Cardiac fibroblast (primary cell): ENCODE results near the gene IGF2BP2.

ENCODE experiments used
- DNase-seq, 2 donors: peaks; one replicate each; pipeline versions ENCODE4 v3.0.0 to v3.0.0-alpha.2; 2010; ENCODE audit warnings: low read depth in 2 of 2
- H3K4me3 ChIP-seq, 2 donors: replicated peaks in 1 of 2; 1 replicate in 1 of 2; 2 replicates in 1 of 2; pipeline ENCODE4 v1.5.1; 2011; ENCODE audit warnings: low read depth in 2 of 2, low read length in 2 of 2, mild to moderate bottlenecking in 2 of 2, moderate library complexity in 1 of 2
- TF ChIP-seq, protein P1 (sequence below): IDR thresholded peaks from one replicate; pipeline ENCODE4 v1.5.1; 2011; ENCODE audit warnings: low read depth, mild to moderate bottlenecking, low read length, inconsistent platforms

IGF2BP2 gene

DNA sequence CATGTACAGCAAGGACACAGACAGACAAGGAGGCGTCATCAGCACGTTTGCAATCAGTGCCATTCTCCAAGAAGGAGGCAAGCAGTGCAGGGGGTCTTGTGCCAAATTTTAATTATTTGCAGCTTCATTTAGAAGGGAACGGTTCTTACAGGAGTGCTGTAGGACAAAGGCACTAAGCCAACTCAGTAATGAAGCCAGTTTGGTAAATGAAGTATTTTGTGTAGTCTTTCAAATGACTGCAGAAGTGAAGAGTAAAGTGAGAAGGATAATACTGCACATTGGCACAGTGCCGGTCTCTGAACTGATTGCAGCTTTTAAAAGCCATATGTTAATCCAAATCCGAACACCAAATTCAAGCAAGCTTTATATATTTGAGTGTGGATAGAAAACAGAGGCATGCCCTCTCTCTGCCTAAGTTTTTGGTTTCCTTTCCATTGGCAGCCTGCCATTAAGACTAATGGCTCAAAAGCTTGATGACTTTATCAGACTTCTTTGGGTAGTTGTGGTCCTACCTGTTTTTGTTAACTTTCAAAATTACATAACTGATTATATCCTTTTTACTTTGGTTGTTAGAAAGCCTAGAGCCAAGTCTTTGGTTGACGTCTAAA is 137.5 kb downstream of the IGF2BP2 start:
- TF ChIP-seq, protein P1, sequence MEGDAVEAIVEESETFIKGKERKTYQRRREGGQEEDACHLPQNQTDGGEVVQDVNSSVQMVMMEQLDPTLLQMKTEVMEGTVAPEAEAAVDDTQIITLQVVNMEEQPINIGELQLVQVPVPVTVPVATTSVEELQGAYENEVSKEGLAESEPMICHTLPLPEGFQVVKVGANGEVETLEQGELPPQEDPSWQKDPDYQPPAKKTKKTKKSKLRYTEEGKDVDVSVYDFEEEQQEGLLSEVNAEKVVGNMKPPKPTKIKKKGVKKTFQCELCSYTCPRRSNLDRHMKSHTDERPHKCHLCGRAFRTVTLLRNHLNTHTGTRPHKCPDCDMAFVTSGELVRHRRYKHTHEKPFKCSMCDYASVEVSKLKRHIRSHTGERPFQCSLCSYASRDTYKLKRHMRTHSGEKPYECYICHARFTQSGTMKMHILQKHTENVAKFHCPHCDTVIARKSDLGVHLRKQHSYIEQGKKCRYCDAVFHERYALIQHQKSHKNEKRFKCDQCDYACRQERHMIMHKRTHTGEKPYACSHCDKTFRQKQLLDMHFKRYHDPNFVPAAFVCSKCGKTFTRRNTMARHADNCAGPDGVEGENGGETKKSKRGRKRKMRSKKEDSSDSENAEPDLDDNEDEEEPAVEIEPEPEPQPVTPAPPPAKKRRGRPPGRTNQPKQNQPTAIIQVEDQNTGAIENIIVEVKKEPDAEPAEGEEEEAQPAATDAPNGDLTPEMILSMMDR, result no peak
- DNase-seq, result peak; percentile 29 to 39
- H3K4me3 ChIP-seq, result no peak overlapping the region

DNA sequence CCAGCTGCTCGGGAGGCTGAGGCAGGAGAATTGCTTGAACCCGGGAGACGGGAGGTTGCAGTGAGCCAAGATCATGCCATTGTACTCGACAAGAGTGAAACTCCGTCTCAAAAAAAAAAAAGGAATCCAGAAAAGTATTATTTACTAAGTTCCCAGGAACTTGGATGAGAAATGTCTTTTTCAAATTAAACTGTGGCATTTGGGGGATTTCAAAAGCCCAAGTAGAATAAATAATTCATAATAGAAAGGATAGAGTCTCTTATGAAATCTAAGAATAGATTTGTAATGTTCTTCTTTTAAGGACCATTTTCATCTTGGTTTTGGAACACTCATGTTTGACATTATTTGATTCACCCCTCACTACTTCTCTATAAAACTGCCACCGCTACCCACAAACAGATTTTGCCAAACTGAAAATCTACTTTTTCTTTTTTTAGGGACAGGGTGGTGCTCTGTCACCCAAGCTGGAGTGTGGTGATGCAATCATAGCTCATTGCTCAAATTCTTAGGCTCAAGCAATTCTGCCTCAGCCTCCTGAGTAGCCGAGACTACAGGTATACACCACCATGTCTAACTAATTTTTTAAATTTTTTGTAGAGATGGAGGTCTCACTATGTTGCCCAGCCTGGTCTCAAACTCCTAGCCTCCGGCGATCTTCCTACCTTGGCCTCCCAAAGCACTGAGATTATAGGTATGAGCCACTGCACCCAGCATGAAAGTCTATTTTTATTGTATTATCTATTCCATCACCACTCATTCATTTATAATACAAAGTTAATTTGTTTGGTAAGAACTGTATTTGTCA is 139.4 kb downstream of the IGF2BP2 start:
- TF ChIP-seq, protein P1, result no peak
- no peak overlapping the region for H3K4me3 ChIP-seq
- peak in 1 of 2 donors; percentile 33 for DNase-seq

DNA sequence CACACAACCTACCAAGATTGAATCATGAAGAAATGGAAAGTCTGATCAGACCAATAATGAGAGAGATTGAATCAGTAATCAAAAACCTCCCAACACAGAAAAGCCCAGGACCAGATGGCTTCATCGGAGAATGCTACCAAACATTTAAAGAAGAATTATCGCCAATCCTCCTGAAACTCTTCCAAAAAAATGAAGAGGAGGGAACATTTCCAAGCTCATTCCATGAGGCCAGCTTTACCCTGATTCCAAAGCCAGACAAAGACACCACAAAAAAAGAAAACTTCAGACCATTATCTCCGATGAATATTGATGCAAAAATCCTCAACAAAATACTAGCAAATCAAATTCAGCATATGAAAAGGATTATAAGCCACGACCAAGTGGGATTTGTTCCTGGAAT is 144.6 kb downstream of the IGF2BP2 start:
- TF ChIP-seq, protein P1, result no peak
- DNase-seq, result peak in 1 of 2 donors; percentile 22
- H3K4me3 ChIP-seq, result no peak overlapping the region

DNA sequence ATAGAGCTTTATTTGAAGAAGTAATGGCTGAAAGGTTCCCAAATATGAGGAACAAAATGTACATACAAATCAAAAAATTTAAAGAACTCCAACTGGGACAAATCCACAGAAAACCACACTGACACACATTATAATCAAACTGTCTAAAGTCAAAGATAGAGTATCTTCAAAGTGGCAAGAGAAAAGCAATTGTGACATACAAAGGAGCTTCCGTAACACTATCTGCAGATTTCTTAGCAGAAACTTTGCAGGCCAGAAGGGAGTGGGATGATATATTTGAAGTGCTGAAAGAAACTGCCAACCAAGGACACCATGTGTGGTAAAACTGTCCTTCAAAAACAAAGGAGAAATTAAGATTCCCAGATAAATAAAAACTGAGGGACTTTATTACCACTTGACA is 146.8 kb downstream of the IGF2BP2 start:
- TF ChIP-seq, protein P1, result no peak
- no peak overlapping the region for H3K4me3 ChIP-seq
- no peak for DNase-seq

DNA sequence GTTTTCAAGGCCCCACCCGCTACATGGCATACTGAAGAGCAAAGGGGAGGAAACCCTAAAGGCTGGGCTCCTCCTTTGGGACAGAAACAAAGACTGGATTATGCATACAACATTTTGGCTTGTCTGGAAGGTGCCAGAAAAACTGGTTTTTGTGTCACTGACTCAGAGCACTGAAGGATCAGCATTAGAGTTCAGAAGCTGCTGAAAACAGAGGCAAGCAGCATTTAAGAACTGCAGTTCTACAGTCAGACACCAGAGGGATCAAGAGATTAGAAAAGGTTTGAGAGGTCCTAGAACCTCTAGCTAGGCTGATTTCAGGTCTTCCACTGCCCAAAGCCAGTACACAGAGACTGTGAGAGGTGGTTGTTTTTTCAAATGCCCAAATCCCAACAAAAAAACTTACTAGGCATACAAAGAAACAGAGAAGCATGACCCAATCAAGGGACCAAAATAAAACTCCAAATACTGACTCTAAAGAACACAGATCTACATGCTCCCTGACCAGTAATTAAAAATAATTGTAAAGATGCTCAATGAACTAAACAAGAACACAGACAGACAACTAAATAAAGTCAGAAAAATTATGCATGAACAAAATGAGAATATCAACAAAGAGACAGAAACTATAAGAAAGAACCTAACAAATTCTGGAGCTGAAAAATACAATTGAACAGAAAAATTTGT is 147.6 kb downstream of the IGF2BP2 start:
- H3K4me3 ChIP-seq, result no peak overlapping the region
- TF ChIP-seq, protein P1, result peak; percentile 83
- peak; percentile 86 to 93 for DNase-seq

DNA sequence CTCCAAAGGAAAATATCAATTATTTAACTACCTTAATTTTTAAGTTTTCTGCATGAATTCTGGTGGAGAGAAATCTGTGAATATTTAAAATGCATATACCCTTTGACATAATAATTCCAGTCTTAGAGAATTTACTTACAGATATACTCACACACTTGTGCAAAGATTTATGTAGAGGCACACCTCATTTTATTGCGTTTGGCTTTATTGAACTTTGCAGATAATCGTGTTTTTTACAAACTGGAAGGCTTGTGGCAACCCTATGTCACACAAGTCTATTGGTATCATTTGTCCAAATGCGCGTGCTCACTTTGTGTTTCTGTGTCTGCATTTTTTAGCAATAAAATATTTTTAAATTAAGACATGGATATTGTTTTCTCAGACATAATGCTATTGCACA is 157.3 kb downstream of the IGF2BP2 start:
- DNase-seq, result no peak
- TF ChIP-seq, protein P1, result no peak
- no peak overlapping the region for H3K4me3 ChIP-seq
